ENCODE data around the gene GSTT4.

- TF ChIP-seq EP300 (conservative IDR thresholded peaks at IDR 0.05; ENCODE audit: poor library complexity, severe bottlenecking): no peak
- TF ChIP-seq CTCF (IDR thresholded peaks at IDR 0.05; ENCODE audit: poor library complexity, severe bottlenecking): no peak
- no peak for TF ChIP-seq EZH2 (IDR thresholded peaks at IDR 0.05; ENCODE audit: borderline replicate concordance, insufficient read depth, low read length, poor library complexity, severe bottlenecking)
- no peak for TF ChIP-seq POLR2AphosphoS5 (IDR thresholded peaks at IDR 0.05)
- TF ChIP-seq TAF1 (IDR thresholded peaks at IDR 0.05; ENCODE audit: low read depth): no peak
- TF ChIP-seq RAD21 (conservative IDR thresholded peaks at IDR 0.05): no peak
- TF ChIP-seq SMC3 (conservative IDR thresholded peaks at IDR 0.05; ENCODE audit: poor library complexity): no peak
Measured at GRCh38 chr22:24039046-24039445, 33.8 kb upstream of the GSTT4 start.
